Posterior cingulate gyrus (tissue), 11 donors: ENCODE data around the gene SLC1A5.
"Not testable (repeated sequence)": the region's sequence is repeated elsewhere in the genome, so short reads cannot be mapped to it uniquely, and the experiment has no call there.

Experiments used
- DNase-seq, 10 donors: peaks; one replicate each; pipeline versions ENCODE4 v3.0.0 to v3.0.0-alpha.2; 2020 to 2021; ENCODE audit warnings: mixed read lengths in 3 of 10
- intact Hi-C: fragments of 100-400 bp; cut with DNase I; formaldehyde crosslinking; loops from one replicate; pipeline ENCODE4 v1.15.1; 2023

SLC1A5 gene

GRCh38 chr19:46773018-46773399, 15.4 kb downstream of the SLC1A5 start:
- intact Hi-C loops: no loop called here
- no peak for DNase-seq

DNA sequence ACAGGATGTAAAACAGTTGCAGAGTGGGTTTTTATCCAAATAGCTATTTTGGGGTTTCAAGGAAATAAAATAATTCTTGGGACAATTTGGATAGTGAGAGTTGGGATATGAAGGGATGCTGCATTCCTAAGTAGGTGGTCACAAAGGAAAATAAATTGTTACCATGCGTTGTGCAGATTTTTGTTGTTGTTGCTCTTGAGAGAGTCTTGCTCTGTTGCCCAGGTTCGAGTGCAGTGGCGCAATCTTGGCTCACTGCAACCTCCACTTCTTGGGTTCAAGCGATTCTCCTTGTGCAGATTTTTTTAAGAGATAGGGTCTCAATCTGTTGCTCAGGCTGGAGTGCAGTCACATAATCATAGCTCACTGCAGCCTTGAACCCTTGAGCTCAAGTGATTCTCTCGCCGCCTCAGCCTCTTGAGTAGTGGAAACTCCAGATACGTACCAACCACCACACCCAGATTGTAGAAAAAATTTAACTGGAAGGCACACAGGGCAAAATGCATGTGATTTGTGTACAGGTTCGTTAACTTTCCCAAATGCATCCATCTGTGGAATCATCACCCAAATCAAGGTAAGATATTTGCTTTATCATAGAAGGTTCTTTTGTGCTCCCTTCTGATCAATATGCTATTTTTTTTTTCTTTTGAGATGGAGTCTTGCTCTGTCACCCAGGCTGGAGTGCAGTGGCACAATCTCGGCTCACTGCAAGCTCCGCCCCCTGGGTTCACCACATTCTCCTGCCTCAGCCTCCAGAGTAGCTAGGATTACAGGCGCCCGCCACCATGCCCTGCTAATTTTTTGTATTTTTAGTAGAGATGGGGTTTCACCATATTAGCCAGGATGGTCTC, 16.0 kb downstream of the SLC1A5 start:
- intact Hi-C loops: no loop called here
- DNase-seq: no peak

- intact Hi-C loops, DNase-seq: not testable (repeated sequence)
Observed at GRCh38 chr19:46768746-46769145, 19.6 kb downstream of the SLC1A5 start.

DNA sequence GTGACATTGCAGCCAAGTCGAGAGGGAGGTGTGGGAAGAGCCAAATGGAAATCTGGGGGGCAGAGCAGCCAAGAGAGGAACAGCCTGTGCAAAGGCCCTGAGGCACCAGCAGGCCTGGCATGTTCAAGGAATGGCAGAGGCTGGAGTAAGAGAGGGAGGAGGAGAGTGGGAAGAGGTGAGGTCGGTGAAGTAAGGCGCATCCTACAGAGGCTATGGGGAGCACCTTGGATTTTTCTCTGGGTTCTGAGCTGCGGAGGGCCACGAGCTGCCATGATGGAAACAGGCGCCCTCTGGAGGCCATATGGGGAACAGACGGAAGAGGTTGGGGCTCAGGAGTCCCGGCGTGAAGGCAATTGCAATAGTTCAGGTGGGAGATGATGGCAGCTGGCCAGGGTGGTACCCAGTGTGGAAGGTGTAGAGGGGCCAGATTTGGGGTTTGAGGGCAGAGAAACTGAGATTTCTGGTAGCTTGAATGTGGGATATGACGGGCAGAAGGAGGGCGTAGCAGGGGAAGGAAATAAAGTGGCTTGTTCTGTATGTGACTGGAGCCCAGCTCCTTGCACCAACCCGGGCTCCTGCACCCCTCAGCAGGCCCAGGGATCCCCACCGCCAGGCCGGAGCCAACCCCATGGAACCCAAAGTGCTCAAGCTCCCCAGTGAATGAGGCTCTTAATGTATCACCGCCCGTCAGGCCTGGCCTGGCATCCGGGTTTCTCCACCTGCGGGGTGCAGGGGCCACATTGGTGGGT, 21.7 kb downstream of the SLC1A5 start:
- no peak for DNase-seq

GRCh38 chr19:46764817-46765291, 23.5 kb downstream of the SLC1A5 start:
- intact Hi-C loops: no loop called here
- no peak for DNase-seq

More for the DNA sequence above, 21.7 kb downstream of the SLC1A5 start:
- intact Hi-C loops: no loop called here

DNA sequence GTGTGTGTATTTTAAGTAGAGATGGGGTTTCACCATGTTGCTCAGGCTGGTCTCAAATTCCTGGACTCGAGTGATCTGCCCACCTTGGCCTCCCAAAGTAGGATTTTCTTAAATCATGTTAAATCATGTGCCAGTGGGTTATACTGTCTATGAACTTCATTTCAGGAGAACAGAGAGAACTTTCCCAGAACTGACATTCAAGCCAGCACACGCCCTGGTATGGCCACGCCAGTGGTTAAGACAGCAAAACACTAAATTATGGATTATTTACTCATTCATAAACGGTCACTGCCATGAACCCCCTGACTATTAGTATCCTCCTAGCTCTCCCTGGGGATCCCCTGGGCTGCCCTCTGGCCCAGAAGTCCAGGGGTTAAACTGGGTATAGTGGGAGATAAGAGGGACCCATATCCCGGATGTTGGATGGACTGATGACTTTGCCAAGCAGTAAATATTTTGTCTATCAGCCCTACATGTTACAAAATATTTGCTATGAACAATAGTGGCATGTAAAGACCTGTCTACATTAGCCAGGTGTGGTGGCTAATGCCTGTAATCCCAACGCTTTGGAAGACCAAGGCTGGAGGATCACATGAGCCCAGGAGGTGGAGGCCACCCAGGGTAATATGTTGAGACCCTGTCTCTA, 26.0 kb downstream of the SLC1A5 start:
- DNase-seq: no peak
- intact Hi-C loops: no loop called here

- intact Hi-C loops: no loop called here
Observed at GRCh38 chr19:46761418-46761831, 27.0 kb downstream of the SLC1A5 start.

GRCh38 chr19:46760897-46761296, 27.5 kb downstream of the SLC1A5 start:
- DNase-seq, intact Hi-C loops: not testable (repeated sequence)

More at GRCh38 chr19:46761418-46761831, 27.0 kb downstream of the SLC1A5 start:
- DNase-seq: no peak

GRCh38 chr19:46760363-46760762, 28.0 kb downstream of the SLC1A5 start:
- intact Hi-C loops: no loop called here
- no peak for DNase-seq

DNA sequence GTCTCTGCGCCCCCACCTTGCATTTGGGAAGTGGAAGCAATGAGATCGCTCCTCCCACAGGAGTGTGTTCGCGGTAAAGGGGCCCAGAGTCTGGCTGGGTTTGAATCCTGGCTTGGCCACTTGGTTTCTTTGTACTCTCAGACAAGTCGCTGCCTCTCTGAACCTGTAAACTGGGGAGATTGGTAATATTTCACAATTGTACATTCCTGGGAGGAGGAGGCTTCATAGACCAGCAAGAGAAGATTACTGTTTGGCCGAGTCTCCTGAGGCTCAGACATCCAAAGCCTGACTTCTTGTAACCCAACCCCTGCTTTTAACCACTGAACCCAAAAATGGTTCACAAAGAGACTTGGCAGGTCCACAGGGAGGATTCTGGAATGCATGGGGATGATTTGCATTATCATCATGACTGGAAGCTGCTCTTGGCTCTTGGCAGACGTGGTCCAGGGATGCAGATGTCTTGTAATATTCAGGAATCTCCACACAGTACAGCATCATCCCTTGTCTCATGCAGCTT, 28.5 kb downstream of the SLC1A5 start:
- no peak for DNase-seq
- intact Hi-C loops: loop anchor here (5.0 kb wide), 1 partner anchor 232 kb away; no protein-coding TSS in a partner anchor

DNA sequence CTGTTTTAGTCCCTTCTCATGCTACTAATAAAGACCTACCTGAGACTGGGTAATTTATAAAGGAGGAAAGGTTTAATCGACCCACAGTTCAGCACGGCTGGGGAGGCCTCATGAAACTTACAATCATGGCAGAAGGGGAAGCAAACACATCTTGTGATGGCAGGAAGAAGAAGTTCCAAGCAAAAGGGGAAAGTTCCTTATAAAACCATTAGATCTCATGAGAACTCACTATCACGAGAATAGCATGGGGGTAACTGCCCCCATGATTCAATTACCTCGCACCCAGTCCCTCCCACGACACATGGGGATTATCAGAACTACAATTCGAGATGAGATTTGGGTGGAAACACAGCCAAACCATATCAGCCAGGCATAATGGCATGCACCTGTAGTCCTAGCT, 29.2 kb downstream of the SLC1A5 start:
- intact Hi-C loops: loop anchor here (5.0 kb wide), 1 partner anchor 233 kb away; no protein-coding TSS in a partner anchor
- no peak for DNase-seq

DNA sequence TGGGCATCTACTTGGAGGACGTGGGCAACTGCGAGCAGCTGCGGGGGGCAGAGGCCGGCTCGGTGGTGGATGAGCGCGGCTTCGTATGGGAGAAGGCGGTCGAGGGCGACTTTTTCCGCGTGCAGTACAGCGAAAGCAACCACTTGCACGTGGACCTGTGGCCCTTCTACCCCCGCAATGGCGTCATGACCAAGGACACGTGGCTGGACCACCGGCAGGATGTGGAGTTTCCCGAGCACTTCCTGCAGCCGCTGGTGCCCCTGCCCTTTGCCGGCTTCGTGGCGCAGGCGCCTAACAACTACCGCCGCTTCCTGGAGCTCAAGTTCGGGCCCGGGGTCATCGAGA, 31.9 kb downstream of the SLC1A5 start:
- no peak for DNase-seq
- intact Hi-C loops: loop anchor here (5.0 kb wide), 1 partner anchor 236 kb away; no protein-coding TSS in a partner anchor

GRCh38 chr19:46755853-46756543, 32.4 kb downstream of the SLC1A5 start:
- intact Hi-C loops: loop anchor here (5.0 kb wide), 1 partner anchor 236 kb away; no protein-coding TSS in a partner anchor
- DNase-seq: no peak

DNA sequence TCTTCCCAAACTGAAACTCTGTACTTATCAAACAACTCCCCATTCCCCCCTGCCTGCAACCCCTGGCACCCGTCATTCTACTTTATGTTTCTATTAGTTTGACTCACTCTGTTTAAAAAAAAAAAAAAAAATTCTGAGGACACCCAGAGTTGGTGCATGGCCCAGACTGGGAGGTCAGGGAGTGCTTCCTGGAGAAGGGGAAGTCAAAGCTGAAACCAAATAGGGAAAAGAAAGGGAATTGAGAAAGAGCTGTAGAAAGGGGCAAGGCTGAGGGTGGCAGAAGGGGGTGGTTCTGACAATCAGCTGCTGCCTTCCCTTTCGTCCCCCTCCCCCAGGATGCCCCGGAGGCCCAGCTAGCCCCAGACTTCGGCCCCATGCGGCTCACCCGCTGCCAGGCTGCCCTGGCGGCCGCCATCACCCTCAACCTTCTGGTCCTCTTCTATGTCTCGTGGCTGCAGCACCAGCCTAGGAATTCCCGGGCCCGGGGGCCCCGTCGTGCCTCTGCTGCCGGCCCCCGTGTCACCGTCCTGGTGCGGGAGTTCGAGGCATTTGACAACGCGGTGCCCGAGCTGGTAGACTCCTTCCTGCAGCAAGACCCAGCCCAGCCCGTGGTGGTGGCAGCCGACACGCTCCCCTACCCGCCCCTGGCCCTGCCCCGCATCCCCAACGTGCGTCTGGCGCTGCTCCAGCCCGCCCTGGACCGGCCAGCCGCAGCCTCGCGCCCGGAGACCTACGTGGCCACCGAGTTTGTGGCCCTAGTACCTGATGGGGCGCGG, 33.1 kb downstream of the SLC1A5 start:
- peak in 1 of 10 donors; percentile 63 for DNase-seq
- intact Hi-C loops: loop anchor here (5.0 kb wide), 1 partner anchor 237 kb away; no protein-coding TSS in a partner anchor

- intact Hi-C loops: no loop called here
Observed at GRCh38 chr19:46753420-46754155, 34.8 kb downstream of the SLC1A5 start.

GRCh38 chr19:46748325-46749109, 39.9 kb downstream of the SLC1A5 start:
- DNase-seq: peak in 4 of 10 donors; percentile 19 to 62 (median 60)
- intact Hi-C loops: no loop called here

More at GRCh38 chr19:46753420-46754155, 34.8 kb downstream of the SLC1A5 start:
- DNase-seq: peak in 2 of 10 donors; percentile 43 to 63

GRCh38 chr19:46746281-46747057, 41.9 kb downstream of the SLC1A5 start, which contains the start of gene STRN4:
TSS of gene STRN4 (minus strand) at chr19:46746450. CDS start at chr19:46746430, 20 bp downstream.
- DNase-seq: peak in 6 of 10 donors; percentile 35 to 89 (median 63)
- intact Hi-C loops: no loop called here
